ENCODE measurements around the gene FEZ2.

DNA sequence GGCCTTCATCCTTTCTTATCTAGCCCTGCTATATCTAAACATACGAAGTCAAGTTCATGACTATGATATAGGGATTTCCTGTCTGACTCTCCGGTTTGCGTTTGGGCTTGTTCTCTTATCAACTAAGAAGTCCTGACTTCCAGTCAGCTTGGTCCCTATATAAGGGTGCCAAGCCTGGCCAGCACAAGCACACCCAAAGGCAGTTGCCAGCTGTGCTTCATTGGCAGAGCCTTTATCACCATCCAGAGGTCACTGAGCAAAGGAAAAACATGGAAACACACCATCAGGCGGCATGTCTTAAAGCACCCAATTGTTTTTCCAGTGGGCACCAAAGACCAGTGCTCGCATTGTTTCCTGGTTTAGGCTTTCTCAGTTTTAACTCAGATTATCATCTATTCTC lies 72.7 kb downstream of the FEZ2 start:
- TF ChIP-seq, protein P1, sequence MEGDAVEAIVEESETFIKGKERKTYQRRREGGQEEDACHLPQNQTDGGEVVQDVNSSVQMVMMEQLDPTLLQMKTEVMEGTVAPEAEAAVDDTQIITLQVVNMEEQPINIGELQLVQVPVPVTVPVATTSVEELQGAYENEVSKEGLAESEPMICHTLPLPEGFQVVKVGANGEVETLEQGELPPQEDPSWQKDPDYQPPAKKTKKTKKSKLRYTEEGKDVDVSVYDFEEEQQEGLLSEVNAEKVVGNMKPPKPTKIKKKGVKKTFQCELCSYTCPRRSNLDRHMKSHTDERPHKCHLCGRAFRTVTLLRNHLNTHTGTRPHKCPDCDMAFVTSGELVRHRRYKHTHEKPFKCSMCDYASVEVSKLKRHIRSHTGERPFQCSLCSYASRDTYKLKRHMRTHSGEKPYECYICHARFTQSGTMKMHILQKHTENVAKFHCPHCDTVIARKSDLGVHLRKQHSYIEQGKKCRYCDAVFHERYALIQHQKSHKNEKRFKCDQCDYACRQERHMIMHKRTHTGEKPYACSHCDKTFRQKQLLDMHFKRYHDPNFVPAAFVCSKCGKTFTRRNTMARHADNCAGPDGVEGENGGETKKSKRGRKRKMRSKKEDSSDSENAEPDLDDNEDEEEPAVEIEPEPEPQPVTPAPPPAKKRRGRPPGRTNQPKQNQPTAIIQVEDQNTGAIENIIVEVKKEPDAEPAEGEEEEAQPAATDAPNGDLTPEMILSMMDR (IDR thresholded peaks at IDR 0.05) = no peak
- TF ChIP-seq POLR2A (IDR thresholded peaks at IDR 0.05) = no peak
- TF ChIP-seq POLR2AphosphoS5 (IDR thresholded peaks at IDR 0.05) = no peak
